ENCODE results near the gene MYRIP. TPM values are rescaled to one million over a fixed set of nuclear protein-coding genes. Genes with fewer than 3 reads are reported as not detected.

MYRIP gene
- total and polyA plus RNA-seq, 7 experiments from 2014 or later = not detected

GRCh38 chr3:40200692-40201316, 391.4 kb downstream of the MYRIP start:
- Histone ChIP-seq H3K4me3 (ENCODE audit: low read length) (no peak overlapping the region), H3K9me3 (ENCODE audit: control insufficient read depth in 2 of 3, low read length in 3 of 3) (no peaks in the 10 kb centered on the region), H3K36me3 (ENCODE audit: control insufficient read depth in 2 of 3, insufficient read depth in 3 of 3, low read length in 3 of 3) (no peaks in the 10 kb centered on the region), H3K4me1 (ENCODE audit: control insufficient read depth in 2 of 2, insufficient read depth in 2 of 2, low read length in 2 of 2) (peaks cover 0 to 3% of the 10 kb centered on the region in 2 donors), H3K27ac (ENCODE audit: low read depth, low read length) (no peak overlapping the region), H3K27me3 (ENCODE audit: control insufficient read depth in 2 of 2, insufficient read depth in 2 of 2, low read length in 2 of 2) (no peaks in the 10 kb centered on the region)
- H3K4me3 Mint-ChIP-seq = no peak overlapping the region
- H3K9me3 Mint-ChIP-seq = no peaks in the 10 kb centered on the region
- POLR2A ChIA-PET = no interaction called here
- peaks cover 0 to 2% (median 0%) of the 10 kb centered on the region in 7 donors for H3K4me1 Mint-ChIP-seq
- CTCF ChIA-PET = no interaction called here
- peaks cover 0 to 7% (median 0%) of the 10 kb centered on the region in 5 donors for H3K36me3 Mint-ChIP-seq
- DNase-seq (no peak), ATAC-seq (no peak)
- intact Hi-C loops (cut with micrococcal nuclease) = no loop called here
- H3K27me3 Mint-ChIP-seq = peaks cover 0 to 2% (median 0%) of the 10 kb centered on the region in 5 donors
- H3K27ac Mint-ChIP-seq = no peak overlapping the region

DNA sequence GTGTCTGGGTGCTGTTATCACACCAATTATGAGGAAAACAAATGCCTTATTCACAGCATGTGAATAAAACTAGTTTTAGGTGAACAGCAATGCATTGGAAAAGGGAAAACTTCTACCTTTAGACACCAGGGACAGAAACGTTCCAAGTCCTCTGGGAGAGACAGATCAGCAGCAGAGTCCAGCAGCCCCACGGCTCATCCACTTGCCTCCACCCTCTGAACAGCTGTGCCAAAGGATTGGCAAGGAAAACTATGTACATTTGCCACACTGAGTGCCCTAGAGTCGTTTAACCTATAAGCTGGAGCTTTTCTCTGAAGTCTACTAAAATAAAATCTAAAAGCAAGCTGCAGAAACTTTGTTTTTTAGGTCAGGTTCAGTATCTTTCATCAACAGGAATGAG, 392.4 kb downstream of the MYRIP start:
- ChIA-PET CTCF (no interaction called here), POLR2A (interaction anchor here (1.2 kb wide), 1 partner anchor 108 kb away, joined by 7 read pairs; the partner anchor contains the start of gene EIF1B)
- intact Hi-C loops (cut with micrococcal nuclease) = no loop called here
- H3K4me1 ChIP-seq (ENCODE audit: control insufficient read depth in 2 of 2, insufficient read depth in 2 of 2, low read length in 2 of 2) = peaks cover 0 to 3% of the 10 kb centered on the region in 2 donors
- peaks cover 0 to 2% (median 0%) of the 10 kb centered on the region in 5 donors for H3K27me3 Mint-ChIP-seq
- H3K4me3 Mint-ChIP-seq = no peak overlapping the region
- H3K27ac ChIP-seq (ENCODE audit: low read depth, low read length) = no peak overlapping the region
- no peaks in the 10 kb centered on the region for H3K9me3 Mint-ChIP-seq
- H3K9me3 ChIP-seq (ENCODE audit: control insufficient read depth in 2 of 3, low read length in 3 of 3) = no peaks in the 10 kb centered on the region
- ATAC-seq (no peak), DNase-seq (no peak)
- peaks cover 0 to 2% (median 0%) of the 10 kb centered on the region in 7 donors for H3K4me1 Mint-ChIP-seq
- no peaks in the 10 kb centered on the region for H3K36me3 ChIP-seq (ENCODE audit: control insufficient read depth in 2 of 3, insufficient read depth in 3 of 3, low read length in 3 of 3)
- H3K4me3 ChIP-seq (ENCODE audit: low read length) = no peak overlapping the region
- H3K36me3 Mint-ChIP-seq = peaks cover 0 to 7% (median 0%) of the 10 kb centered on the region in 5 donors
- no peak overlapping the region for H3K27ac Mint-ChIP-seq
- no peaks in the 10 kb centered on the region for H3K27me3 ChIP-seq (ENCODE audit: control insufficient read depth in 2 of 2, insufficient read depth in 2 of 2, low read length in 2 of 2)

DNA sequence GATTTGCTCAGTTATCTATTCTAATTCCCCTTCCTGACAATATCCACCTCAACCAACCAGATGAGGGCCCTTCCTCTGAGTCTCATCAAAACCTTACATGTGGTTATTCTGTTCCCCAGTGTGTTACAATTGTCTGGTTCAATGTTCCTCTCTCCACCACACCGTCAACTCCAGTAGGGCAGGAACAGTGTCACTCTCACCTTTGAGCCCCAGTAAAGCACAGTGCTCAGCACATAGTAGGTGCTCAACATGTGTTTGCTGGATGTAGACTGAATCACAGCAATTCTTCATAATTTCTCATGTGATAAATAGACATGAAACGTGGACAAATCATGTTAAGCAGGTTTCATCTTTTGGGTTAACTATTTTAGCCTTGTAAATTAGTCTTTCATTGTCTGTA, 397.1 kb downstream of the MYRIP start:
- ATAC-seq (no peak), DNase-seq (no peak)
- Mint-ChIP-seq H3K9me3 (no peaks in the 10 kb centered on the region), H3K36me3 (no peaks in the 10 kb centered on the region), H3K27ac (no peak overlapping the region), H3K4me3 (no peak overlapping the region), H3K4me1 (no peaks in the 10 kb centered on the region), H3K27me3 (no peaks in the 10 kb centered on the region)
- intact Hi-C loops (cut with micrococcal nuclease) = no loop called here
- H3K4me3 ChIP-seq (ENCODE audit: low read length) = no peak overlapping the region
- no peaks in the 10 kb centered on the region for H3K36me3 ChIP-seq (ENCODE audit: control insufficient read depth in 2 of 3, insufficient read depth in 3 of 3, low read length in 3 of 3)
- no peaks in the 10 kb centered on the region for H3K27me3 ChIP-seq (ENCODE audit: control insufficient read depth in 2 of 2, insufficient read depth in 2 of 2, low read length in 2 of 2)
- H3K4me1 ChIP-seq (ENCODE audit: control insufficient read depth in 2 of 2, insufficient read depth in 2 of 2, low read length in 2 of 2) = no peaks in the 10 kb centered on the region
- CTCF ChIA-PET = no interaction called here
- POLR2A ChIA-PET = no interaction called here
- H3K27ac ChIP-seq (ENCODE audit: low read depth, low read length) = no peak overlapping the region
- no peaks in the 10 kb centered on the region for H3K9me3 ChIP-seq (ENCODE audit: control insufficient read depth in 2 of 3, low read length in 3 of 3)

GRCh38 chr3:40207796-40208195, 398.4 kb downstream of the MYRIP start:
- intact Hi-C loops (cut with micrococcal nuclease) = no loop called here
- Mint-ChIP-seq H3K9me3 (no peaks in the 10 kb centered on the region), H3K4me1 (no peaks in the 10 kb centered on the region), H3K27ac (no peak overlapping the region), H3K36me3 (no peaks in the 10 kb centered on the region), H3K4me3 (no peak overlapping the region), H3K27me3 (no peaks in the 10 kb centered on the region)
- no peak for ATAC-seq
- DNase-seq = no peak
- no peaks in the 10 kb centered on the region for H3K36me3 ChIP-seq (ENCODE audit: control insufficient read depth in 2 of 3, insufficient read depth in 3 of 3, low read length in 3 of 3)
- no peak overlapping the region for H3K27ac ChIP-seq (ENCODE audit: low read depth, low read length)
- H3K9me3 ChIP-seq (ENCODE audit: control insufficient read depth in 2 of 3, low read length in 3 of 3) = no peaks in the 10 kb centered on the region
- ChIA-PET CTCF (no interaction called here), POLR2A (no interaction called here)
- H3K4me1 ChIP-seq (ENCODE audit: control insufficient read depth in 2 of 2, insufficient read depth in 2 of 2, low read length in 2 of 2) = no peaks in the 10 kb centered on the region
- no peaks in the 10 kb centered on the region for H3K27me3 ChIP-seq (ENCODE audit: control insufficient read depth in 2 of 2, insufficient read depth in 2 of 2, low read length in 2 of 2)
- no peak overlapping the region for H3K4me3 ChIP-seq (ENCODE audit: low read length)

GRCh38 chr3:40208251-40208650, 398.8 kb downstream of the MYRIP start:
- CTCF ChIA-PET = no interaction called here
- DNase-seq (no peak), ATAC-seq (no peak)
- no peak overlapping the region for H3K27ac Mint-ChIP-seq
- H3K9me3 Mint-ChIP-seq = no peaks in the 10 kb centered on the region
- Histone ChIP-seq H3K36me3 (ENCODE audit: control insufficient read depth in 2 of 3, insufficient read depth in 3 of 3, low read length in 3 of 3) (no peaks in the 10 kb centered on the region), H3K9me3 (ENCODE audit: control insufficient read depth in 2 of 3, low read length in 3 of 3) (no peaks in the 10 kb centered on the region), H3K4me1 (ENCODE audit: control insufficient read depth in 2 of 2, insufficient read depth in 2 of 2, low read length in 2 of 2) (no peaks in the 10 kb centered on the region), H3K27me3 (ENCODE audit: control insufficient read depth in 2 of 2, insufficient read depth in 2 of 2, low read length in 2 of 2) (no peaks in the 10 kb centered on the region), H3K4me3 (ENCODE audit: low read length) (no peak overlapping the region), H3K27ac (ENCODE audit: low read depth, low read length) (no peak overlapping the region)
- H3K27me3 Mint-ChIP-seq = no peaks in the 10 kb centered on the region
- no peaks in the 10 kb centered on the region for H3K4me1 Mint-ChIP-seq
- H3K36me3 Mint-ChIP-seq = no peaks in the 10 kb centered on the region
- intact Hi-C loops (cut with micrococcal nuclease) = no loop called here
- H3K4me3 Mint-ChIP-seq = no peak overlapping the region
- POLR2A ChIA-PET = no interaction called here

DNA sequence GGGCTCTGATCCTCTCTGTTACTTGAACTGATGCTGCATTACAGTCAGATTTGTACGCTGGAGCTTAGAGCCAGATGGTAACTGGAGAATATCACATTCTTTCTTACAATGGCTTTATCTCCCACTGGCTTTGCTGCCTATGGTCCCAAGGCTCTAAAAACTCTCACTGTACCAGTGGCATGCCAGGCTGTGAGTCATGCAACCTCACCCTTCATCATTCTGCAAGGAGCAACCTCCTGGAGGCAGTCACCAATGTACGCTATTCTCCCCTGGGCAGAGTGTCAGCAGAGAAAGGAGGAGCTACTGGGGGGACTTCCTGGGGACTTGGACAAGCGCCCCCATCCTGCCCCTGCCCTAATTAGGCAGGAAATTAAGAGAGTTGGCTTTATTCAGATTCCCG, 402.2 kb downstream of the MYRIP start:
- Histone ChIP-seq H3K4me3 (ENCODE audit: low read length) (no peak overlapping the region), H3K36me3 (ENCODE audit: control insufficient read depth in 2 of 3, insufficient read depth in 3 of 3, low read length in 3 of 3) (no peaks in the 10 kb centered on the region), H3K9me3 (ENCODE audit: control insufficient read depth in 2 of 3, low read length in 3 of 3) (no peaks in the 10 kb centered on the region), H3K4me1 (ENCODE audit: control insufficient read depth in 2 of 2, insufficient read depth in 2 of 2, low read length in 2 of 2) (no peaks in the 10 kb centered on the region), H3K27me3 (ENCODE audit: control insufficient read depth in 2 of 2, insufficient read depth in 2 of 2, low read length in 2 of 2) (no peaks in the 10 kb centered on the region), H3K27ac (ENCODE audit: low read depth, low read length) (no peak overlapping the region)
- ChIA-PET CTCF (no interaction called here), POLR2A (no interaction called here)
- no peaks in the 10 kb centered on the region for H3K4me1 Mint-ChIP-seq
- H3K27me3 Mint-ChIP-seq = no peaks in the 10 kb centered on the region
- intact Hi-C loops (cut with micrococcal nuclease) = no loop called here
- no peak for DNase-seq
- no peak overlapping the region for H3K4me3 Mint-ChIP-seq
- peaks cover 0 to 4% (median 0%) of the 10 kb centered on the region in 5 donors for H3K36me3 Mint-ChIP-seq
- no peaks in the 10 kb centered on the region for H3K9me3 Mint-ChIP-seq
- no peak overlapping the region for H3K27ac Mint-ChIP-seq
- no peak for ATAC-seq

GRCh38 chr3:40213556-40213955, 404.1 kb downstream of the MYRIP start:
- H3K36me3 Mint-ChIP-seq = peaks cover 0 to 4% (median 0%) of the 10 kb centered on the region in 5 donors
- ATAC-seq (no peak), DNase-seq (no peak)
- no peaks in the 10 kb centered on the region for H3K9me3 ChIP-seq (ENCODE audit: control insufficient read depth in 2 of 3, low read length in 3 of 3)
- no peak overlapping the region for H3K4me3 Mint-ChIP-seq
- H3K27ac Mint-ChIP-seq = no peak overlapping the region
- no peak overlapping the region for H3K4me3 ChIP-seq (ENCODE audit: low read length)
- no peaks in the 10 kb centered on the region for H3K9me3 Mint-ChIP-seq
- ChIA-PET CTCF (no interaction called here), POLR2A (no interaction called here)
- H3K27ac ChIP-seq (ENCODE audit: low read depth, low read length) = no peak overlapping the region
- H3K4me1 Mint-ChIP-seq = no peaks in the 10 kb centered on the region
- H3K27me3 ChIP-seq (ENCODE audit: control insufficient read depth in 2 of 2, insufficient read depth in 2 of 2, low read length in 2 of 2) = no peaks in the 10 kb centered on the region
- intact Hi-C loops (cut with micrococcal nuclease) = no loop called here
- no peaks in the 10 kb centered on the region for H3K36me3 ChIP-seq (ENCODE audit: control insufficient read depth in 2 of 3, insufficient read depth in 3 of 3, low read length in 3 of 3)
- H3K4me1 ChIP-seq (ENCODE audit: control insufficient read depth in 2 of 2, insufficient read depth in 2 of 2, low read length in 2 of 2) = no peaks in the 10 kb centered on the region
- no peaks in the 10 kb centered on the region for H3K27me3 Mint-ChIP-seq
